ENCODE measurements around the gene ADK.
A peak's percentile ranks its signal among the peaks of the same experiment; 100 is the strongest.
"Not testable (repeated sequence)": the region's sequence is repeated elsewhere in the genome, so short reads cannot be mapped to it uniquely, and the experiment has no call there.

The ADK gene

DNA sequence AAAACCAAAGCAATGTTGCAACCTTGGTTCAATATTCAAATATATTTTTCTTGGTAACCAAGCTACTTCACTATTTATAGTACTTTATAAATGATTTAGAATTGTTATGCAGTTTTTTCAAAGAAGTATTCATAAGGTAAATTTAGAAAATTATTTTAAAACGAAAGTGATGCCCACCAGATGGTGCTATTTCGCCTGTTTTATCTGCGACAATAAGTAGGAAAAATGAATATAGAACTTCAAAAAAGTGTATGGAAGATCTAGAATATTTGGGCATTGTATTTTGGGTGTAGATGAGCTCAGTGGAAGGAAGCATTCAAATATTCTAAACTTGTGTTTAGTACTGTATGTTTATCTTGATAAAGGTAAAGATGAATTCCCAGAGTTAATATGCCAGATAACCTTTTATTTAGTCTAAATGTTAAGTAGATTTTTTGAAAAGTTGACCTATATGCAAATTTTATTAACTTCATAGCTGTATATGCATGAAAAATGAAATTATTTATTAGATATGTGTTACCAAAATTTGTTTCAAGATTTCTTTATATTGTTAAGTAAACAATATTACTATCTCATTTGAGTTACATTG lies 93.2 kb downstream of the ADK start:
- DNase-seq (ENCODE audit: low read depth), result no peak

DNA sequence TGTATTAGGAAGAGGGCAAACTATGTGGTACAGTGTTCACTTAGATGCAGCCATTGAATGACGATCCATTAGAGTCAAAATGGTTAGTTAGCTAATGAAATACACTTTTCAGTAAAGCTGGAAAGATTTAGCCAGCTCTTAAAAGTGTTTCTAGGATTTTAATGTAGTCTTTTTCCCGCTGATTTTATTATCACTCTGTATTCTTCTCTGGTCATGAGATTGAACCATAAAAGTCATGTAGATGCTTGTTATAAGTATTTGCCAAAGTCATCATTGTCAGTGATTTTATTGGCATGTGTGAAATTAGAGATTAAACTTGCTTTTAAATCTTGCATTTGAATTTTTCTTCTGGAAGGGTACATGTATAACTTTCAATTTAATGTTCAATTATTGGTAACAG lies 93.8 kb downstream of the ADK start:
- DNase-seq (ENCODE audit: low read depth), result no peak

DNA sequence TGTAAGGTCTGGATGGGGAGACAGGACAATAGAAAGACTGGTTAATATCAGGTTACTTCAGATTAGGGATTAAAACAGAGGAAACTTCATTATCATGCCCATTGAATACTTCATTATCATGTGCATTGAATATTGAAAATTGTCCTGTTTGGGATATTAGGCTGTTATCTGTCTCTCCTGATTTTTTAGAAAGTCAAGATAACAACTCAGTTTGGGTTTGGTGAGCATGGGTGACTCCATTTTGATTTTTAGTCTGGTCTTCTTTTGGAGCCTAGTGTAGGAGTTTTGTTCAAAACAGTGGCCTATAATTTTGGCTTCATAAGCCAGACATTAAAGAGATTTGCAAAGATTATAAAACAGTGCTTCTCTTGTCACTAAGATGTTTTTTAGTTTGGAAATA lies 95.5 kb downstream of the ADK start:
- no peak for DNase-seq (ENCODE audit: low read depth)

DNA sequence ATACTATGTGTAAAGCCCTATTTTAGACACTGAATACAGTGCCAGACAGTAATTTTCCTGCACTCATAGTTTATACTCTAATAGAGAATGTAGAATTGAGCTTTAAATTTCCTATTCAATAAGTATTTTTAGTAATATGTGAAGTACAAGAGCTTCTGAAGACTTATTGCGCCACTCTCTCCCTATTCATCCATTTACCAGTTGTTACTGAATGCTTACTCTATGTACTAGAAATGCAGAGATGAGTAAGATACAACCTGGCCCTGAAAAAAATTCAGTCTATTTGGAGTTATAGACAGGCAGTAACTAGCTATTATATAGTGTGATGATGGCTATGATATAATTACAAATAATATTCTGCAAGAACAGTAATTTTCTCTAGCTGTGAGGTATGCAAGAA lies 98.8 kb downstream of the ADK start:
- no peak for DNase-seq (ENCODE audit: low read depth)

DNA sequence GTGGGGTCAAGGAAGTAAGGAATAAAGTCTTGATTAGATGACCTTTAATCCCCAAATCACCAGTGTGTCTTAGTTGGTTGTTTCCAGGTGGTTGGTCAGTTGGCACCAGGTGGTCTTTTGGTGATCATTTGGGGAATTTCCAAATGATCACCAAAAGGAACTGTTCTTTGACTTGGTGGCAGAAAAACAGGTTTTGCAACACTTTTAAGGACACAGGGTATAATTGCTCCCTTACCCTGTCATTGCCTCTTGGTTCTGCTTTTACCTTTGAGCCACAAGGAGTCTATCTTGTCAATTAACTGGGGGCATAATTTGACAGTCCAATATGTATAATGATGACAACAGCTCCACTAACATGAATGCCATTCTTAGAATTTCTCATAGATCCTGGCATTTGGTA lies 104.2 kb downstream of the ADK start:
- no peak for DNase-seq (ENCODE audit: low read depth)

DNA sequence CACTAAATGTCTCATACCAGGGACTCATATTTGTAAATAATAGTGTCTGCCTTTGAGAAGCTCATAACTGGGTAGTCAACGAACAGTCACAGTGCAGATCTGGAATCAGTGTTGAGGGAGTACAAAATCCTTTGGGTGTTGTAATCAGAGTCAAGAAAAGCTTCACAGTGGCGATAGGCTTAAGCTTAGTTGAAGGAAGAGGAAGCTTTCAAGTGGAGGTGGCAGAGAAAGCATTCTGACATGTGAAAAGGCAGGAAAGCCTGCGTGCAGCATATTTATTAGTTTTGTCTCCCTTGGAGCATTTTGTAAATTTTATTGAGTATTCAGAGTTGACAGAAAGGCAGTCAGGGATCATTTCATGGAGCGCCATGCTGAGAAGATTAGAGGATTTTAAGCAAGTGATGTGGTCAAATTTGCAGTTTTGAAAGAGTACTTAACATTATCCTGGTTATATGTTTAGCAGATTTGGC lies 104.9 kb downstream of the ADK start:
- no peak for DNase-seq (ENCODE audit: low read depth)

DNA sequence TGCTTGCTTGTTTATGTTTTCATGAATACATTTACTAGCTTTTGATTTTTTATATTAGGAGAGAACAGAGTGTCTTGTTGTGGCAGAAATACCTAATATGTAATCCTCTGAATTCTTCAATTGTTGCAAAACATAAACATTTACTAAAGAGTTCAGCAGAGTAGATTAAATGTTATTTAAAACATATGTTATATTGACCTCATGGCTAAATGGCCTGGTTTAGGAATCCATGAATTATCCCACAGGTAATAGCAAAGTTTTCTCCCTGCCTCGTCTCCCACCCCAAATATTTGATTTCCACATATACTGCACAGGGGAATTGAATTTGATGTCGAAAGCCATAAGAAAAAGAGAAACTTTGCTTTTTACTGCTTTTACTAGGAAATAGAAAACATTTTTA lies 111.8 kb downstream of the ADK start:
- no peak for DNase-seq (ENCODE audit: low read depth)

DNA sequence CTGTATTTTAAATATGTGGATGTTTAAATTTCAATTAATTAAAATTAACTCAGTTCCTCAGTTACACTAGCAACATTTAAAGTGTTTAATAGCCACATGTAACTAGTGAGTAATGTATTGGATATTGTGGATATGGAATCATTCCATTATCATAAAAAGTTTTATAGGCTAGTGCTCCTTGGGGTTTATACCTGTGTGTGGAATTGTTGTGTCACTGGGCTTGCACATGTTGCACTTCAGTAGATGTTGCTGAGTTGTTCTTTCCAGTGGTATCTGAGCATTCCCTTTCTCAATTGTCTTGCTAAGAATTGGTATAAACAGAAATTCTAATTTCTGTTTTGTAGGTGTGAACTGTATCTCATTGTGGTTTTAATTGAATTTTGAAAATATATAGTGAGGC lies 113.0 kb downstream of the ADK start:
- DNase-seq (ENCODE audit: low read depth), result no peak

DNA sequence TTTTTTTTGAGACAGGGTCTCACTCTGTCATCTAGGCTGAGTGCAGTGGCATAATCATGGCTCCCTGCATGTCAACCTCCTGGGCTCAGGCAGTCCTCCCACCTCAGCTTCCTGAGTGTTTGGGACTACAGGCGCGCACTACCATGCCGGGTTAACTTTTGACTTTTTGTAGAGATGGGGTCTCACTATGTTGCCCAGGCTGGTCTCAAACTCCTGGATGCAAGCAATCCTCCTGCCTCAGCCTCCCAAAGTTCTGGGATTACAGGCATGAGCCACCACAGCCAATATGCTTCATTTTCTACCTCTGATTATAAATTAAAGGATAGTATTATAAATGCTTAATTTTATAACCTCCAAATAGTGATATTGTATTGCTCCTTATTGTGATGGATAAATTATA lies 121.3 kb downstream of the ADK start:
- no peak for DNase-seq (ENCODE audit: low read depth)

DNA sequence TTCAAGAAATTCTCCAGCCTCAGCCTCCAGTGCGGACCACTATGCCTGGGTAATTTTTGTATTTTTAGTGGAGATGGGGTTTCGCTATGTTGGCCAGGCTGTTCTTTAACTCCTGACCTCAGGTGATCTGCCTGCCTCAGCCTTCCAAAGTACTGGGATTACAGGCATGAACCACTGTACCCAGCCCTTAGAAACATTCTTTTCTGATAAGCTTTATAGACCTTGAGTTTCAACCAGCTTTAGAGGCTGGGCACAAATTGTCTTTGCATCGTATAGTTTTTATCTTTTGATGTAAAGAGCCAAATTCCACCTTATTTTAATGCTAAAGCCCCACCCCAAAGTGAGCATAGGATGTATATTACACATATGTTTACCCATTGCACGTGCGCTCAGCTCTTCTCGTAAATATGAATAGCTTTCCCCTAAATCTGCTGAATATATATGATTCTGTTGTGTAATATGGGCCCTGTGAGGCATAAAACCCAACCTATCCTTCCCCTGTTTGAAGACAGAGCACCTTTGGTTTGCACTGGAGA lies 124.8 kb downstream of the ADK start:
- DNase-seq (ENCODE audit: low read depth), result no peak

DNA sequence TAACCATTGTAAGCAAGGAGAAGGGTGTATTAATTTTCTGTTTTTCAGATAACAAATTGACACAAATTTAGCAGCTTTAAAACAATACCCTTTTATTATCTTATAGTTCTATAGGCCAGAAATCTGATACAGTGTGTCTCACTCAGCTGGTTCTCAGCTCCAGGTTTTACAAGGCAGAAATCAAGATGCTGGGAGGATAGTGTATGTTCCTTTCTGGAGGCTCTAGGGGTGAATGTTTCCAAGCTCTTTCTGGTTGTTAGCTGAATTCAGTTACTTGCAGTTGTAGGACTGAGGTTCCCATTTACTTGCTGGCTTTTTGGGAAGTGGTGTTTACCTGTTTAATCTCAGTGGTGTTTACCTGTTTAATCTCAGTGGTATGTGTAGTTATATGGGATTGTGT lies 125.4 kb downstream of the ADK start:
- DNase-seq (ENCODE audit: low read depth), result no peak

DNA sequence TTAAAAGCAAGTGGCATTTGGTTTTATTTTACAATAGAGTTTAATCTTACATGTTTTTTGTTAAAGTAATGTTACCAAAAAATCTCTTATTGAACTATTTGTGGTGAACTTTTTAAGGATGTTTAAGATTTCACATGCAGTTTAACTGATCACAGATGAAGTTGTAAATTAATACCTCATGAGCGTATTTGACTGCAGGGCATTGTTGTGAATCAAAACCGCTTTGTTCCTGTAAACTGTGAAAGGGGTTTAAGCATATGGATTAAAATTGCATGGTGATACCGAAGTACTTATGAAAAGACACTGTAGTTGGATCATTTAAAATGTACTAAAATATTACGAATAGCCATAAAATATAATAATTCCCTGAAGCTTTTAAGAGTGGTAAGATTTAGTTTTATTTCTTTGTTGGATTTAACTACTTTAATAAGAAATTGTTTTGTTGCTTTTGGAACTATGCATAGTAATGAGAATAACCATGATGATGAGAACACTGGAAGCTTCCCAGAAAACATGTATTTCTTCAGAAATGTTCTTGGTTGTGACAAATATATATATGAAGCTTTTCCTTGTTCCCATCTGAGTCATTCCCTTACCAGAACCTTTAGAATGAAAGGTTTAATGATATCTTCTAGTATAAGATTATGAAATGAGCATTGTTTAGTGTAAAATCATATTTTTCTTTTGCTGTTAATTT lies 131.3 kb downstream of the ADK start:
- no peak for DNase-seq (ENCODE audit: low read depth)

DNA sequence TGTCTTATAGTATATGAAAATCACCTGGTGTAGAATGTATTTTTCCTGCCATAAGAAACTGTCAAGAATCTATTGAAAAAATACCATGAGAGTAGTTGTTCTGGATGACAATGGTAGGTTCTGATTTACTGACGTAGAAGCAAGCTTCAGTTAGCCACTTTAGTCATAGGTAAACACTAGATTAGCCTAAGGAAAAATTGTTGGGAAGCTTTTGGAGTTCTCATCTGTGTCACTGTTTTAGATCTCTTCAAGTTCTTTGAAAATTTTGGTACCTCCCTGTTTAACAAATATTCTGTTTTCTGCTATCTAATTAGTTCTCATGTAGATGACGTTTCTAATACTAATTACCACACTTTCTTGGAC lies 131.8 kb downstream of the ADK start:
- DNase-seq (ENCODE audit: low read depth), result no peak

DNA sequence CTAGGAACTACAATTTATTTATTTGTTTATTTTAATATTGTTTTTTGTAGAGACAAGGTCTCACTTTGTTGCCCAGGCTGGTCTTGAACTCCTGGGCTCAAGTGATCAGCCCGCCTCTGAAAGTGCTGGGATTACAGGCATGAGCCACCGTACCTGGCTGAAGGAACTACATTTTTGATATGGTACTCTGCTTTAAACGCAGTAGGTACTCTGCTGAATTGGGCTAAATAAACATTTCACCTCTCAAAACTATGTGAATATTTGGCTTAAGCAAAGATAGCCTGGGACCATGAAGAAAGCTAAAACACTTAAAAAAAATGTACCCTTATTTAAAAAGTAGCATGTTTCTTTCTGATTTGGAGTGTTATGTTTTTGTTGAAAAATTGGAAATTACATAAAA lies 138.2 kb downstream of the ADK start:
- no peak for DNase-seq (ENCODE audit: low read depth)

DNA sequence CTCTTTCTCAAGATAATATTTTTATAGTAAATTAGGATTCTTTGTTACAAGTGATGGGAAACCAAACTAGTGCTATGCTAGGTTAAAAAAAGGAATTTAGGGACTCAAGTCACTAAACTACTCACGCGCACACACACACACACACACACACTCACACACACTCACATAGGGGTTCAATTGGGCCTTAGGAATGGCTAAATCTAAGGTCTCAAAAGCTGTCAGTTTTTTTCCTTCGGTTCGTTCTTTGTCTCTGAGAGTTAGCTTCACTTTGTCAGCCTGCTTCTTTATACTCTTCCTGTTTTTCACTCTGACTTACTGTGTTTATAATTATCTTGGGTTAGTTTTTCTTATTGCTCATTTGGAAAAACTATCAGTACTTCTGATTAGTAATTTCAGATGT lies 138.9 kb downstream of the ADK start:
- DNase-seq (ENCODE audit: low read depth), result no peak

DNA sequence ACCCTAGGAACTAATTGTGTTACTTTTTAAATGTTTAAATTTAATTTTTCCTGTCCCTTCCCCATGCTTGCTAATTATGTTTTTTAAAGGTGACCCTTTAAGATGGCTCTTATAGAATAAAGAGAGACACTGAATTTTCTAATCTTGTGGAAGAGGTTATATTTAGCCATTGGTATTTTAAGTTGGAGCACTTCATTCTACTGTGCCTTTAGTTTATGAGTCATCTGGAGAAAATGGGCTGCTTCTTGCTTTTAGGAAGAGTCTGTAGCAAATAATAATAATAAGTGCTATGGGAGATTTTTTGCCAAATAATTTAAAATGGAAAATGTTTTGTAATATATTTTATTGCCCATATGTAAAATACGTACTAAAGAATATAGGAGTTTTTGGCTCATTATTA lies 139.7 kb downstream of the ADK start:
- DNase-seq (ENCODE audit: low read depth), result no peak

DNA sequence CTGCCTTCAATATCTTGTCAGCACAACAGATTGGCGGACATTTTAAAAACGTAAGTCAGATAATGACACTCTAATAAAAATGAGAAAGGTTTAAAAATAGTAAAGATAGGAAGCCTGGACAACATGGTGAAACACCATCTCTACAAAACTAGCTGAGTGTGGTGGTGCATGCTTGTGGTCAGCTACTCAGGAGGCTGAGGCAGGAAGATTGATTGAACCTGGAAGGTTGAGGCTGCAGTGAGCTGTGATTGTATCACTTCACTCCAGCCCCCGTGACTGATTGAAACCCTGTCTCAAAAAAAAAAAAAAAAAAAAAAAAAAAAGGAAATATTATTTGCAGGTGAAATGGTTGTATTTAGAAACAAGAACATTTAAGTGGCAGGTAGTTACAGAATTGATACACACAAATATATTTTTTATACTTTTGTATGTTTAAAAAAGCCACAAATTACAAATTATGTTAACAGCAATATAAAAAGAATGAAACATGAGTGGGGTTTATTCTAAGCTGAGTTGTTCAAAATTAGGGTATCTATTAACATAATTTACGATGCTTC lies 141.9 kb downstream of the ADK start:
- no peak for DNase-seq (ENCODE audit: low read depth)

DNA sequence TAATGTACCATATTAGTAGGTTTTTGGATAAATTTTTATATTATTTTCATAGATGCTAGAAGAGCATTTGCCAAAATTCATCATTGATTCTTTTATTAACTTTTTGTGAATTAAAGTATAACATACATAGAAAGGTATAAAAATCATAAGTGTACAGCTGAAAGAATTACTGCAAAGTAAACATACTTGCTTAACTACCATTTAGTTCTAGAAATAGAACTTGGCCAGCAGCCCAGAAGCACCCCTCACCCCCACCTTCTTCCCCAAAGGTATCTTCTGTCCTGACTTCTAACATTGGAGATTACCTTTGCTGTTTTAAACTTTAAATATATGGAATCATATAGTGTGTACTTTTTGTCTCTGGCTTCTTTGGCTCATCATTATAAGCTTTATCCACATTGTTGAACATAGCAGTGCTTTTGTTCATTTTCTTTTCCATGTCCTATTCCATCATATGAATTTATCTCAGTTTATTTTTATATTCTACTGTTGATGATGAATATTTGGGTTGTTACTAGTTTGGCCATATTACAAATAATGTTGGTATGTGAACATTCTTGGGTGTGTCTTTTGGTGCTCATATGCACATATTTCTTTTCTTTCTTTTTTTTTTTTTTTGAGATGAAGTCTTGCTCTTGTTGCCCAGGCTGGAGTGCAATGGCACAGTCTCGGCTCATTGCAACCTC lies 142.8 kb downstream of the ADK start:
- peak; percentile 42 for DNase-seq (ENCODE audit: low read depth)

DNA sequence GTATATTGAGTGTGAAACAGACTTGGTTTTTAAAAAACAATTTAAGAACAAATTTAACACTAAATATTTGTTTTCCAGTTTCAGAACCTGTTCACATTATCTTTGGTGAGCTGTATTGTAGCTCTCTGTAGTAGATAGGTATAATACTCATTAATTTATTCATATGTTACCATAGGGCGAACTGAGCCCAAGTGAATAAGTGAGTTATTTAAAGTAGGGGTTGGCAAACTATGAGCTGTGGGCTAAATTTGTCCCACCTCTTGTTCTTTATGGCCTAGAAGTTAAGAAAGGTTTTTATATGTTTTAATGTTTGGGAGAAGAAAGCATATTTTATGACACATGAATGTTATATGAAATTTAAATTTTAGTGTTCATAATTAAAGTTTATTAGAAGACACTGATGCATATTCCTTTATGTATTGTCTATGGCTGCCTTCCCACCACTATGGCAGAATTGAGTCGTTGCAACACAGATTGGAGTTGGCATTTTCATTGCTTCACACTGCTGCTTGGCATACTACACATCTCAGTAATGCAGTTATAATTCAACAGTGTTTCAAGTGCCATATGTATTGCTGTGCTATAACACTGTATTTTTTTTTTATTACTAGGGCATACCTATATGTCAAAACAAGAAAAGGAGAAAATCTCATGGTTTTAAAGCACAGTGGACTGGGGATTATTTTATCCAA lies 146.5 kb downstream of the ADK start:
- no peak for DNase-seq (ENCODE audit: low read depth)

DNA sequence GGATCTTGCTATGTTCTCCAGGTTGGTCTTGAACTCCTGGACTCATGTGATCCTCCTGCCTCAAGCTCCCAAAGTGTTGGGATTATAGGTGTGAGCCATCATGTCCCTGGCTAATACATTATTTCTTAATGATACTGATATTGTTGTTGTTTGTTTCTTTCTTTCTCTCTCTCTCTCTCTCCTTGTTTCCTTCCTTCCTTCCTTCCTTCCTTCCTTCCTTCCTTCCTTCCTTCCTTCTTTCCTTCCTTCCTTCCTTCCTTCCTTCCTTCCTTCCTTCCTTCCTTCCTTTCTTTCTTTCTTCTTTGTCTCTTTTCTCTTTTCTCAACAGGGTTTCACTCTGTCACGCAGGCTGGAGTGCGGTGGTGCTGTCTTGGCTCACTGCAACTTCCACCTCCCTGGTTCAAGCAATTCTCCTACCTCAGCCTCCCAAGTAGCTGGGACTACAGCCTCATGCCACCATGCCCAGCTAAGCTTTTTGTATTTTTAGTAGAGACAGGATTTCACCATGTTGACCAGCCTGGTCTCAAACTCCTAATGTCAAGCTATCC lies 149.1 kb downstream of the ADK start:
- not testable (repeated sequence) for DNase-seq (ENCODE audit: low read depth)

DNA sequence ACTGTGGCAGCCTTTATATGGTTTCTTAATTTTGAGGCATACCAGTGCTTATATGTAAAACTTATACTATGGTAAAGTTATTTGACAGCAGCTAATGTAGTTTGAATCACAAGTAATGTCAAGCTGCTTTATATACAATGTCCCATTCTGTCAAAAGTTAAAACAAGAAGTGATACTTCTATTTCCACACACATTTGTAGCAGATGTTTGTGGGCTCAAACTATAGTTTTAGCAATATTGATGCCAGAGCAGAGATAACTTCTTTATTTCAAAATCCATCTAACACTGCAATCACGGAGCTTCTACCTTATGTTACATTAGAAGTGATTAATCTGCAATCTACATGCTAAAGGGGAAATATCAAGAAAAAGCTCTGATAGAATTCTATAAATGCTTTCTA lies 149.6 kb downstream of the ADK start:
- no peak for DNase-seq (ENCODE audit: low read depth)

DNA sequence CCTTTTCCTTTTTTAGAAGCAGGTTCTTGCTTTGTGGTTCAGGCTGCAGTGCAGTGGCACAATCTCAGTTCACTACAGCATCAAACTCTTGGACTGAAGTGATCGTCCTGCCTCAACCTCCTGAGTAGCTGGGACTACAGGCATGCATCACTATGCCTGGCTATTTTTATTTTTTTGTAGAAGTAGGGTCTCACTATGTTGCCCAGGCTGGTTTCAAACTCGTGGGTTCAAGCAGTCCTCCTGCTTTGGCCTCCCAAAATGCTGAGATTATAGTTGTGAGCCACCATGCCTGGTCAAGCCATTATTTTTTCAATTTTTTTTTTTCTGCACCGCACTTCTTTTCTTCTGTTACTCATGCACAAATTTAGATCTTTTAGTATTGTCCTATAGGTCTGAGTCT lies 154.7 kb downstream of the ADK start:
- no peak for DNase-seq (ENCODE audit: low read depth)

Data from HS-27A (cell line).